Central memory CD8-positive, alpha-beta T cell (primary cell): ENCODE measurements around the gene DDX6.

Experiments
- ATAC-seq: fragments of 150-1000 bp; cut with Tn5 transposase; replicated peaks from 2 replicates; pipeline ENCODE4 v1.10.0; 2022; ENCODE audit warnings: mild to moderate bottlenecking, moderate FRiP score, moderate number of reproducible peaks; ENCODE audit not compliant: poor library complexity, severe bottlenecking; ENCODE audit errors: extremely low read depth
- DNase-seq, 2 donors: peaks; one replicate each; pipeline ENCODE4 v3.0.0; 2021; ENCODE audit warnings: low spot score in 2 of 2
- H3K27ac Mint-ChIP-seq: one replicate; pipeline ENCODE4 v1.8.0; 2022; ENCODE audit warnings: low read depth, mild to moderate bottlenecking, moderate library complexity, mixed read lengths
- H3K27me3 Mint-ChIP-seq: one replicate; pipeline ENCODE4 v1.8.0; 2022; ENCODE audit warnings: mixed read lengths
- H3K36me3 Mint-ChIP-seq: one replicate; pipeline ENCODE4 v1.8.0; 2022; ENCODE audit warnings: mild to moderate bottlenecking, moderate library complexity, mixed read lengths; ENCODE audit not compliant: insufficient read depth
- H3K4me1 Mint-ChIP-seq: one replicate; pipeline ENCODE4 v1.8.0; 2022; ENCODE audit warnings: mixed read lengths
- H3K4me3 Mint-ChIP-seq: one replicate; pipeline ENCODE4 v1.8.0; 2022; ENCODE audit warnings: mild to moderate bottlenecking, moderate library complexity, mixed read lengths
- H3K9me3 Mint-ChIP-seq: one replicate; pipeline ENCODE4 v1.8.0; 2022; ENCODE audit warnings: mixed read lengths

DDX6 gene

GRCh38 chr11:118812485-118812884 lies 21.5 kb upstream of the DDX6 start:
- H3K27ac Mint-ChIP-seq = no peak overlapping the region
- ATAC-seq = no peak
- no peak for DNase-seq
- H3K9me3 Mint-ChIP-seq = no peaks in the 10 kb centered on the region
- peaks cover 5% of the 10 kb centered on the region for H3K4me1 Mint-ChIP-seq
- no peak overlapping the region for H3K4me3 Mint-ChIP-seq
- peaks cover 2% of the 10 kb centered on the region for H3K36me3 Mint-ChIP-seq
- no peaks in the 10 kb centered on the region for H3K27me3 Mint-ChIP-seq

- Mint-ChIP-seq H3K9me3 (no peaks in the 10 kb centered on the region), H3K27me3 (peaks cover 10% of the 10 kb centered on the region), H3K36me3 (no peaks in the 10 kb centered on the region), H3K4me3 (no peak overlapping the region), H3K4me1 (peaks cover 5% of the 10 kb centered on the region), H3K27ac (no peak overlapping the region)
- ATAC-seq (no peak), DNase-seq (no peak)
These were observed 17.1 kb upstream of the DDX6 start for GRCh38 chr11:118807800-118808778.

GRCh38 chr11:118806400-118806799 lies 15.4 kb upstream of the DDX6 start:
- no peaks in the 10 kb centered on the region for H3K36me3 Mint-ChIP-seq
- no peaks in the 10 kb centered on the region for H3K9me3 Mint-ChIP-seq
- ATAC-seq (no peak), DNase-seq (no peak)
- no peak overlapping the region for H3K27ac Mint-ChIP-seq
- H3K4me3 Mint-ChIP-seq = no peak overlapping the region
- peaks cover 10% of the 10 kb centered on the region for H3K27me3 Mint-ChIP-seq
- H3K4me1 Mint-ChIP-seq = peaks cover 5% of the 10 kb centered on the region

- Mint-ChIP-seq H3K9me3 (no peaks in the 10 kb centered on the region), H3K27me3 (peaks cover 10% of the 10 kb centered on the region), H3K36me3 (no peaks in the 10 kb centered on the region), H3K4me3 (no peak overlapping the region), H3K4me1 (peaks cover 5% of the 10 kb centered on the region), H3K27ac (no peak overlapping the region)
- no peak for DNase-seq
- ATAC-seq = no peak
These were observed 13.1 kb upstream of the DDX6 start for GRCh38 chr11:118804094-118804493.

- H3K27ac Mint-ChIP-seq = no peak overlapping the region
- ATAC-seq (no peak), DNase-seq (no peak)
- H3K9me3 Mint-ChIP-seq = no peaks in the 10 kb centered on the region
- no peaks in the 10 kb centered on the region for H3K36me3 Mint-ChIP-seq
- H3K4me1 Mint-ChIP-seq = no peaks in the 10 kb centered on the region
- H3K27me3 Mint-ChIP-seq = no peaks in the 10 kb centered on the region
- H3K4me3 Mint-ChIP-seq = no peak overlapping the region
These were observed 8.4 kb upstream of the DDX6 start for GRCh38 chr11:118799372-118799771.

- ATAC-seq = no peak
- no peak overlapping the region for H3K4me3 Mint-ChIP-seq
- H3K9me3 Mint-ChIP-seq = no peaks in the 10 kb centered on the region
- peaks cover 8% of the 10 kb centered on the region for H3K4me1 Mint-ChIP-seq
- no peak for DNase-seq
- H3K27ac Mint-ChIP-seq = no peak overlapping the region
- H3K27me3 Mint-ChIP-seq = no peaks in the 10 kb centered on the region
- H3K36me3 Mint-ChIP-seq = no peaks in the 10 kb centered on the region
These were observed 6.5 kb upstream of the DDX6 start for GRCh38 chr11:118797510-118797909.

- peak; percentile 29 for ATAC-seq
- Mint-ChIP-seq H3K27ac (peak overlapping the region; percentile 96), H3K4me1 (peaks cover 24% of the 10 kb centered on the region), H3K4me3 (peak overlapping the region; percentile 95), H3K9me3 (no peaks in the 10 kb centered on the region), H3K27me3 (no peaks in the 10 kb centered on the region), H3K36me3 (peaks cover 34% of the 10 kb centered on the region)
- DNase-seq = peak; percentile 24 to 49
These were observed 1.7 kb upstream of the DDX6 start for GRCh38 chr11:118792570-118793124.

- ATAC-seq (no peak), DNase-seq (no peak)
- no peaks in the 10 kb centered on the region for H3K9me3 Mint-ChIP-seq
- H3K27me3 Mint-ChIP-seq = no peaks in the 10 kb centered on the region
- peak overlapping the region; percentile 95 for H3K4me3 Mint-ChIP-seq
- H3K36me3 Mint-ChIP-seq = peaks cover 38% of the 10 kb centered on the region
- H3K27ac Mint-ChIP-seq = peak overlapping the region; percentile 96
- peaks cover 24% of the 10 kb centered on the region for H3K4me1 Mint-ChIP-seq
These were observed 1.1 kb upstream of the DDX6 start for GRCh38 chr11:118791961-118792569.

GRCh38 chr11:118790357-118791110 lies 430 bp downstream of the DDX6 start:
- Mint-ChIP-seq H3K4me3 (peak overlapping the region; percentile 95), H3K27me3 (no peaks in the 10 kb centered on the region), H3K27ac (peak overlapping the region; percentile 96), H3K36me3 (peaks cover 52% of the 10 kb centered on the region), H3K9me3 (no peaks in the 10 kb centered on the region), H3K4me1 (peaks cover 38% of the 10 kb centered on the region)
- DNase-seq (peak; percentile 48 to 49), ATAC-seq (peak; percentile 33)

GRCh38 chr11:118789501-118790356 lies 1.2 kb downstream of the DDX6 start:
- Mint-ChIP-seq H3K4me1 (peaks cover 38% of the 10 kb centered on the region), H3K27ac (peak overlapping the region; percentile 96), H3K9me3 (no peaks in the 10 kb centered on the region), H3K4me3 (peak overlapping the region; percentile 95), H3K27me3 (no peaks in the 10 kb centered on the region), H3K36me3 (peaks cover 59% of the 10 kb centered on the region)
- ATAC-seq = peak; percentile 25
- DNase-seq = peak in 1 of 2 donors; percentile 55

GRCh38 chr11:118786657-118787056 lies 4.3 kb downstream of the DDX6 start:
- H3K4me1 Mint-ChIP-seq = peaks cover 41% of the 10 kb centered on the region

More at GRCh38 chr11:118786657-118787056, 4.3 kb downstream of the DDX6 start:
- Mint-ChIP-seq H3K27ac (peak overlapping the region; percentile 79), H3K9me3 (no peaks in the 10 kb centered on the region), H3K36me3 (peaks cover 80% of the 10 kb centered on the region), H3K4me3 (peak overlapping the region; percentile 70), H3K27me3 (no peaks in the 10 kb centered on the region)
- no peak for ATAC-seq
- no peak for DNase-seq
